HG03520 (cell line): ENCODE data around the gene AFAP1.

ENCODE experiments used
- ATAC-seq: cut with Tn5 transposase; IDR thresholded peaks from one replicate; pipeline ENCODE4 v1.9.1; 2021; ENCODE audit warnings: mild to moderate bottlenecking, moderate library complexity; ENCODE audit not compliant: unreplicated experiment

The AFAP1 gene

GRCh38 chr4:7788193-7788592 lies 151.5 kb downstream of the AFAP1 start:
- ATAC-seq, result no peak

GRCh38 chr4:7787681-7788141 lies 151.9 kb downstream of the AFAP1 start:
- ATAC-seq, result no peak

- no peak for ATAC-seq
Measured at GRCh38 chr4:7787067-7787466, 152.6 kb downstream of the AFAP1 start.

GRCh38 chr4:7786517-7786916 lies 153.1 kb downstream of the AFAP1 start:
- ATAC-seq, result no peak

GRCh38 chr4:7786040-7786439 lies 153.6 kb downstream of the AFAP1 start:
- ATAC-seq, result no peak

- no peak for ATAC-seq
Measured at GRCh38 chr4:7785017-7785416, 154.6 kb downstream of the AFAP1 start.

GRCh38 chr4:7784131-7784870 lies 155.4 kb downstream of the AFAP1 start:
- no peak for ATAC-seq

- ATAC-seq, result no peak
Measured at GRCh38 chr4:7783541-7783940, 156.1 kb downstream of the AFAP1 start.

GRCh38 chr4:7782783-7783182 lies 156.9 kb downstream of the AFAP1 start:
- ATAC-seq, result no peak

- no peak for ATAC-seq
Measured at GRCh38 chr4:7781993-7782392, 157.7 kb downstream of the AFAP1 start.

- no peak for ATAC-seq
Measured at GRCh38 chr4:7781366-7781765, 158.3 kb downstream of the AFAP1 start.

GRCh38 chr4:7780751-7781348 lies 158.8 kb downstream of the AFAP1 start:
- ATAC-seq, result no peak

- no peak for ATAC-seq
Measured at GRCh38 chr4:7779432-7779768, 160.3 kb downstream of the AFAP1 start.

GRCh38 chr4:7778510-7779431 lies 160.9 kb downstream of the AFAP1 start:
- ATAC-seq, result no peak

GRCh38 chr4:7777871-7778509 lies 161.7 kb downstream of the AFAP1 start:
- no peak for ATAC-seq

- ATAC-seq, result no peak
Measured at GRCh38 chr4:7777017-7777710, 162.5 kb downstream of the AFAP1 start.

- ATAC-seq, result no peak
Measured at GRCh38 chr4:7775396-7775795, 164.3 kb downstream of the AFAP1 start.

GRCh38 chr4:7774301-7775294 lies 165.1 kb downstream of the AFAP1 start:
- no peak for ATAC-seq

- ATAC-seq, result no peak
Measured at GRCh38 chr4:7773401-7774180, 166.1 kb downstream of the AFAP1 start.
